ENCODE results near the gene NOS1. TPM values are rescaled to one million over a fixed set of nuclear protein-coding genes. Genes with fewer than 3 reads are reported as not detected.

The NOS1 gene
- total and polyA plus RNA-seq, 2 of the 8 experiments (the other 6 are each of a cell fraction or from before 2014, with no cell fraction given), result 1.5 to 2.0 TPM

DNA sequence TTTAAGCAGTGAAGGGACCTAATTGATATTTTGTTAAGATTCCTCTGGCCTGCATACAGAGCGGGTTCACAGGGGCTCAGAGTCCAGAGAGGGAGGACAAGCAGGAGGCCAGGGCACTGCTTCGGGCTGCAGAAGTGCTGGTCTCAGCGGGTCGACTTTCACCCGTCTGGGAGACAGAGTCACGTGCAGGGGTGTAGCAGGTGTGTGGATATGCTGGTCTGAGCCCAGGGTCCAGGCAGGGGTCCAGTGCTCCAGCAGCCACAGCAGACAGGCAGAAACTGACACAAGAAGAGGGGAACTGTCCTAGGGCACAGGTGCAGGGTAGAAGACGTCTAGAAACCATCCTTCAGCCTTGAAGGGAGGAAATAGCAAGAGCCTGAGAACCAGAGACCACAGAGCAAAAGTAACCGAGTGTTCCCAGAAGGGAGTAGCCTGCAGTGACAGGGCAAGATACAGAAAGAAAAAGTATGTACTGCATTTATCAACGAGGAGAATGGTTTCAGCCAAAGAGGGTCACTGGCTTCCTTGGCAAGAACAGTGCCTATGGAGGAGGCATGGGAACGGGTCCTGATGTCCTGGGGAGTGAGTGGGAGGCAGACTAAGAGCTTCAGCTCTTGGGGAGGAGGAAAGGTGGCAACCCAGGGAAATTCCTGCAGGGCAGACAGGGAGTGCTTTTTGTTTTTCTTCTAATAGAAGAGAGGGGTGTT is 199.8 kb downstream of the NOS1 start (continued):
- TF ChIP-seq, protein P1, sequence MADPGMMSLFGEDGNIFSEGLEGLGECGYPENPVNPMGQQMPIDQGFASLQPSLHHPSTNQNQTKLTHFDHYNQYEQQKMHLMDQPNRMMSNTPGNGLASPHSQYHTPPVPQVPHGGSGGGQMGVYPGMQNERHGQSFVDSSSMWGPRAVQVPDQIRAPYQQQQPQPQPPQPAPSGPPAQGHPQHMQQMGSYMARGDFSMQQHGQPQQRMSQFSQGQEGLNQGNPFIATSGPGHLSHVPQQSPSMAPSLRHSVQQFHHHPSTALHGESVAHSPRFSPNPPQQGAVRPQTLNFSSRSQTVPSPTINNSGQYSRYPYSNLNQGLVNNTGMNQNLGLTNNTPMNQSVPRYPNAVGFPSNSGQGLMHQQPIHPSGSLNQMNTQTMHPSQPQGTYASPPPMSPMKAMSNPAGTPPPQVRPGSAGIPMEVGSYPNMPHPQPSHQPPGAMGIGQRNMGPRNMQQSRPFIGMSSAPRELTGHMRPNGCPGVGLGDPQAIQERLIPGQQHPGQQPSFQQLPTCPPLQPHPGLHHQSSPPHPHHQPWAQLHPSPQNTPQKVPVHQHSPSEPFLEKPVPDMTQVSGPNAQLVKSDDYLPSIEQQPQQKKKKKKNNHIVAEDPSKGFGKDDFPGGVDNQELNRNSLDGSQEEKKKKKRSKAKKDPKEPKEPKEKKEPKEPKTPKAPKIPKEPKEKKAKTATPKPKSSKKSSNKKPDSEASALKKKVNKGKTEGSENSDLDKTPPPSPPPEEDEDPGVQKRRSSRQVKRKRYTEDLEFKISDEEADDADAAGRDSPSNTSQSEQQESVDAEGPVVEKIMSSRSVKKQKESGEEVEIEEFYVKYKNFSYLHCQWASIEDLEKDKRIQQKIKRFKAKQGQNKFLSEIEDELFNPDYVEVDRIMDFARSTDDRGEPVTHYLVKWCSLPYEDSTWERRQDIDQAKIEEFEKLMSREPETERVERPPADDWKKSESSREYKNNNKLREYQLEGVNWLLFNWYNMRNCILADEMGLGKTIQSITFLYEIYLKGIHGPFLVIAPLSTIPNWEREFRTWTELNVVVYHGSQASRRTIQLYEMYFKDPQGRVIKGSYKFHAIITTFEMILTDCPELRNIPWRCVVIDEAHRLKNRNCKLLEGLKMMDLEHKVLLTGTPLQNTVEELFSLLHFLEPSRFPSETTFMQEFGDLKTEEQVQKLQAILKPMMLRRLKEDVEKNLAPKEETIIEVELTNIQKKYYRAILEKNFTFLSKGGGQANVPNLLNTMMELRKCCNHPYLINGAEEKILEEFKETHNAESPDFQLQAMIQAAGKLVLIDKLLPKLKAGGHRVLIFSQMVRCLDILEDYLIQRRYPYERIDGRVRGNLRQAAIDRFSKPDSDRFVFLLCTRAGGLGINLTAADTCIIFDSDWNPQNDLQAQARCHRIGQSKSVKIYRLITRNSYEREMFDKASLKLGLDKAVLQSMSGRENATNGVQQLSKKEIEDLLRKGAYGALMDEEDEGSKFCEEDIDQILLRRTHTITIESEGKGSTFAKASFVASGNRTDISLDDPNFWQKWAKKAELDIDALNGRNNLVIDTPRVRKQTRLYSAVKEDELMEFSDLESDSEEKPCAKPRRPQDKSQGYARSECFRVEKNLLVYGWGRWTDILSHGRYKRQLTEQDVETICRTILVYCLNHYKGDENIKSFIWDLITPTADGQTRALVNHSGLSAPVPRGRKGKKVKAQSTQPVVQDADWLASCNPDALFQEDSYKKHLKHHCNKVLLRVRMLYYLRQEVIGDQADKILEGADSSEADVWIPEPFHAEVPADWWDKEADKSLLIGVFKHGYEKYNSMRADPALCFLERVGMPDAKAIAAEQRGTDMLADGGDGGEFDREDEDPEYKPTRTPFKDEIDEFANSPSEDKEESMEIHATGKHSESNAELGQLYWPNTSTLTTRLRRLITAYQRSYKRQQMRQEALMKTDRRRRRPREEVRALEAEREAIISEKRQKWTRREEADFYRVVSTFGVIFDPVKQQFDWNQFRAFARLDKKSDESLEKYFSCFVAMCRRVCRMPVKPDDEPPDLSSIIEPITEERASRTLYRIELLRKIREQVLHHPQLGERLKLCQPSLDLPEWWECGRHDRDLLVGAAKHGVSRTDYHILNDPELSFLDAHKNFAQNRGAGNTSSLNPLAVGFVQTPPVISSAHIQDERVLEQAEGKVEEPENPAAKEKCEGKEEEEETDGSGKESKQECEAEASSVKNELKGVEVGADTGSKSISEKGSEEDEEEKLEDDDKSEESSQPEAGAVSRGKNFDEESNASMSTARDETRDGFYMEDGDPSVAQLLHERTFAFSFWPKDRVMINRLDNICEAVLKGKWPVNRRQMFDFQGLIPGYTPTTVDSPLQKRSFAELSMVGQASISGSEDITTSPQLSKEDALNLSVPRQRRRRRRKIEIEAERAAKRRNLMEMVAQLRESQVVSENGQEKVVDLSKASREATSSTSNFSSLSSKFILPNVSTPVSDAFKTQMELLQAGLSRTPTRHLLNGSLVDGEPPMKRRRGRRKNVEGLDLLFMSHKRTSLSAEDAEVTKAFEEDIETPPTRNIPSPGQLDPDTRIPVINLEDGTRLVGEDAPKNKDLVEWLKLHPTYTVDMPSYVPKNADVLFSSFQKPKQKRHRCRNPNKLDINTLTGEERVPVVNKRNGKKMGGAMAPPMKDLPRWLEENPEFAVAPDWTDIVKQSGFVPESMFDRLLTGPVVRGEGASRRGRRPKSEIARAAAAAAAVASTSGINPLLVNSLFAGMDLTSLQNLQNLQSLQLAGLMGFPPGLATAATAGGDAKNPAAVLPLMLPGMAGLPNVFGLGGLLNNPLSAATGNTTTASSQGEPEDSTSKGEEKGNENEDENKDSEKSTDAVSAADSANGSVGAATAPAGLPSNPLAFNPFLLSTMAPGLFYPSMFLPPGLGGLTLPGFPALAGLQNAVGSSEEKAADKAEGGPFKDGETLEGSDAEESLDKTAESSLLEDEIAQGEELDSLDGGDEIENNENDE (IDR thresholded peaks at IDR 0.05; ENCODE audit: insufficient replicate concordance, low read length), result no peak
- TF ChIP-seq EGR1 (IDR thresholded peaks at IDR 0.05; ENCODE audit: borderline replicate concordance, low read depth, low read length) (no peak), TBP (IDR thresholded peaks at IDR 0.05; ENCODE audit: low read depth, low read length) (no peak), CBX8 (IDR thresholded peaks at IDR 0.05; ENCODE audit: borderline replicate concordance, low read depth, low read length) (no peak), RAD21 (IDR thresholded peaks at IDR 0.05 in 1 of 2, conservative IDR thresholded peaks at IDR 0.05 in 1 of 2; ENCODE audit: low read depth in 2 of 2, low read length in 2 of 2) (no peak)

All from H1 (cell line).